ENCODE results near the gene C15orf62.
A peak's percentile ranks its signal among the peaks of the same experiment; 100 is the strongest.

C15orf62 gene

DNA sequence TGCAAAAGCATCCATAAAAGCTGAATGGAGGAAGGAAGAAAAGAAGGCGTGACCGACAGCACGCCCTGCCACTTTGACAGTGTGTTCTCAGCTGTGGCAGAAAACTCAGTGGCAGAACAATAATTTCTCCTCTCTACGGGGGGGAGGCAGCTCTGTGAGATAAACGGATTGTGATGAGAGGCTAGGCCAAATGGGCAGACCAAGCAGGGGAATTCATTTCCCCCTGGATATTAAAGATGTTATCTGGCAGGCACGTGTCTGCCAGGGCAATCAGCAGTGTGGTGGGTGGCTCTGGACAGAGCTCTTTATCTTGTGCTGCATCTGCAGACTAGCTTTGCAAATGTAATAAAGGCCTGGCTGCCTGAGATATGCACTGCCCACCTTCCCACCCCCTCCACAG is 12.8 kb upstream of the C15orf62 start:
- no peak for DNase-seq

DNA sequence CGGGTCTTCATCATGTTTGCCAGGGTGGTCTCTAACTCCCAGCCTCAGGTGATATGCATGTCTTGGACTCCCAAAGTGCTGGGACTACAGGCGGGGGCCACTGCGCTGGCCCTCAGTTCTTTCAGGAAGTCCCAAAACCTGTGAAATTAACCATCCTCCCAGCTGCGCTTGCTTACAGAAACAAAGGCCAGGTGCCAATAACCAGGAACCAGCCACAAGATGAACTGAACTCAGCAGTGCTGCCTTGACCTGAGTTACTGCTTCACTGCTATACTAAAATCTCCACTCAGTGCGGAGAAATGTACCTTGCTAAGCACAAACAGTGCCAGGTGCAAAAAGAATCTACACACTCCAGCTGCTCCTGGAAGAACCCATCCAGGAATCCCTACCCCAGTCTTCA is 9.8 kb upstream of the C15orf62 start:
- no peak for DNase-seq

DNA sequence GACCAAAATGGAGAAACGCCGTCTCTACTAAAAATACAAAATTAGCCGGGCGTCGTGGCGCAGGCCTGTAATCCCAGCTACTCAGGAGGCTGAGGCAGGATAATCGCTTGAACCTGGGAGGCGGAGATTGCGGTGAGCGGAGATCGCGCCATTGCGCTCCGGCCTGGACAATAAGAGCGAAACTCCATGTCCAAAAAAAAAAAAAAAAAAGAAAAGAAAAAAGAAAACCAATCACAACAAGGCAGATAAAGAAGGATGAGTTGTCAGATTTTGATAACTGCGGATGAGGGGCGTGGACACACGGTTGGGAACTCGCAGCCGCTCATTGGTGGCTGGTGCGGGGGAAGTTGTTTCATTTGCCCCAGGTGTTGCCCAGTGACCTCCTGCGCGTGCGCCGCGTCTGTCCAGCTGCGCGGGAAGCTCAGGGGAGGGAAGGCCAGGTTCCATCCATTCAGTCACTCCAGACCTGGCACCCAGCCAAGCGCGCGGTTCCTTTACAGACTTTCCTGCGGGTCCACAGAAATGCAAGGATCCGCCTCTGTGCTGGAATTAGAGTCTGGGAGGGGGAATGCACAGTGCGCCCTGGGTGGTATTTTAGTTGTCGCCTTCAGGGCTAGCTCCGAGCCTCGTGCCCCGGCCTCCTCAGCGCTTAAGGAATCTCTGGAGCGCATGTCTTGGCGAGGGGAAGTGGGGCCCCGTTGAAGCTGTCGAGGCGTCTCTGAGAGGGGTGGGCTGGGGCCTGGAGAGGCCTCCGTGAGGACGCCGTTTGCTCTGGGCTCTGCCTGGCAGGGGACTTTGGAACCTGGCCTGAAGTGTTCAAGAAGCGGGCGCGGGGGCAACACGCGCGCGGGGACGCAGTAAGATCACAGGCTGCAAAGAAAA is 6.6 kb upstream of the C15orf62 start:
- peak in 1 of 2 experiments; percentile 47 for DNase-seq

DNA sequence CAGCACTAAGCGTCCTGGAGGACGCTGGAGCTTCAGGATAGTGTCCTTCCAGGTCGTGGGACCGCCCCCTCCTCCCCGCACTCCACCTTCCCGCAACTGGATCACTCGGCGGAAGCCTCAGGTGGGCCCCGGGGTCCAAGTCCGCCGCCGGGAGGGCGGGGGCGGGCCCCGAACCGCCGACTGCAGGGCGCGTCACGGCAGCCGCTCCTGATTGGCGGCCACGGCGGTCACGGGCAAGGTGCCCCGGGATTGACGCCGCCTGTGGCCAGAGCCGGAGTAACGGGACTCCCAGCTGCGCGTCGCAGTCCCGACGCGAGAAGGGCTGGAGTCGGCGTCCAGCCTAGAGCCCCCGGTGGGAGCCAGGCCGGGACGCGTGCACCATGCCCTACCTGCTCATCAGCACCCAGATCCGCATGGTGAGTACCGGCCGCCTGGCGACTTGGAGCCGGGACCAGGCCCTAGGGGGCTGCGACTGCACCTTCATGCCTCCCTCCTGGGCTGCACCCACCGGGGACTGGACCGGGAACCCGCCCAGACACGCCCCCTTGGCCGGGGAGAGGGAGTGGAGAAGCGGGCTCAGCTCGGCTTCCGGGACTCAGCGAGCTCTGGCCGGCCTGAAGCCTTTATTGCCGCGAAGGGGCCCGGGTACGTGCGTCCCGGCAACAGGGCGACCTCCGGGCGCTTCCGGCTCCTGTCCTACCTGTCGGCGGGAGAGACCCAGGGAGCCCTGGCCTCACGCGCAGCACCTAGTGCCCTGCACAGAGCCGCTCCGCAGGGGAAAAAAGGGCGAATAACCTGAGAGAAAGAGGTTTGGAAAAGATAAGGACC is 5.8 kb upstream of the C15orf62 start, which contains the start of gene GCHFR:
TSS of gene GCHFR (plus strand) at position 268 of the 828 bp plus-strand sequence. CDS start at position 381, 113 bp downstream.
- DNase-seq: peak; percentile 53 to 64

DNA sequence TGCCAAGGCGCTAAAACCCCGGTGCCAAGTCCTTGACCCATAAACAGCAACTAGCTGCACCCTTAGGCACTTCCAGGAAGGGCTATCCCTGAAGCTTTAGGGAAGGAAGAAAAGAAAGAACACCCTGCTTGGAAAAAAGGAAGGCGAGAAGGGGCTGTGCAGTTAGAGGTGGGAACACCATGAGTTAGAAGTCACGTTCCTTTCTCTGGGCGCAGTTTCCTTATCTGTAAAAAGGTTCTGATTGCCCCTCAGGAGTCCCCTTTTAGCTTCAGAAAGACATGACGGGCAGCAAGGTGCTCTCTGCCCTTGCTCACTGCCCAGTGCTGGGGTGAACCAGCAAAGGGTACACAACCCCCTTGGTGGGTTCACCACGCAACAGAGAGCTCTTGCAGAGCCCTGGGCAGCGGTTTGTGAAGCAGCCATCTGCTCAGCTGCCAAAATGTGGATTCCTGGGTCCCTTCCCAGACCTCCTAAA is 5.1 kb upstream of the C15orf62 start:
- no peak for DNase-seq

DNA sequence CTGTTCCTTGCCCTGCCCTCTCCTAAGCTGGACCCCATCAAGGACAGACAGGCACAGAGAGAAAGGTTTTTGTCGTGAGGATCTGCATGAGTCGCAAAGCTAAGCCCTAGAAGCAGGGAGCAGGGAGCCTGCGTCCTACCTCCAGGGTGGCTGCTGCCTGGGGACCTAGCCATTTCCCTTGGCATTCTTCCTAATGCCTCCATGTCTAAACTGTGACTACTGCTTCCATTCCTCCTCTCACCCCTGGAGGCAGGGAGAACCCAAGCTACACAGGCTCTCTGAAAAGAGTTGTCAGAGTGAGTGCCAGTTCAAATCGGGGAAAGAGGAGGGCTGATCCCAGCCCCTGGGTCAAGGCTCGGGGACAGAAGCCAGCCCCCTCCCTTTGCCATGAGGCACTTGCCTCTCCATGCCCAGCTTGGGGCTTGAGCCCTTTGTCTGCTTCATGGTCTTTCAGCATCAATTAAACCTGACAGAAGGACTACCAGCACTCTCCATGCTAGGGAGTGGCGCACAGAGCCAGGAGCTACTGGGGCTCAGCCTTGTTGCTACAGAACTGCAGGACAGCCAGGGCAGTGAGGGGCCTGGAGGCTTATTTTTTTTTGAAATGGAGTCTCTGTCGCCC is 3.5 kb upstream of the C15orf62 start:
- no peak for DNase-seq

DNA sequence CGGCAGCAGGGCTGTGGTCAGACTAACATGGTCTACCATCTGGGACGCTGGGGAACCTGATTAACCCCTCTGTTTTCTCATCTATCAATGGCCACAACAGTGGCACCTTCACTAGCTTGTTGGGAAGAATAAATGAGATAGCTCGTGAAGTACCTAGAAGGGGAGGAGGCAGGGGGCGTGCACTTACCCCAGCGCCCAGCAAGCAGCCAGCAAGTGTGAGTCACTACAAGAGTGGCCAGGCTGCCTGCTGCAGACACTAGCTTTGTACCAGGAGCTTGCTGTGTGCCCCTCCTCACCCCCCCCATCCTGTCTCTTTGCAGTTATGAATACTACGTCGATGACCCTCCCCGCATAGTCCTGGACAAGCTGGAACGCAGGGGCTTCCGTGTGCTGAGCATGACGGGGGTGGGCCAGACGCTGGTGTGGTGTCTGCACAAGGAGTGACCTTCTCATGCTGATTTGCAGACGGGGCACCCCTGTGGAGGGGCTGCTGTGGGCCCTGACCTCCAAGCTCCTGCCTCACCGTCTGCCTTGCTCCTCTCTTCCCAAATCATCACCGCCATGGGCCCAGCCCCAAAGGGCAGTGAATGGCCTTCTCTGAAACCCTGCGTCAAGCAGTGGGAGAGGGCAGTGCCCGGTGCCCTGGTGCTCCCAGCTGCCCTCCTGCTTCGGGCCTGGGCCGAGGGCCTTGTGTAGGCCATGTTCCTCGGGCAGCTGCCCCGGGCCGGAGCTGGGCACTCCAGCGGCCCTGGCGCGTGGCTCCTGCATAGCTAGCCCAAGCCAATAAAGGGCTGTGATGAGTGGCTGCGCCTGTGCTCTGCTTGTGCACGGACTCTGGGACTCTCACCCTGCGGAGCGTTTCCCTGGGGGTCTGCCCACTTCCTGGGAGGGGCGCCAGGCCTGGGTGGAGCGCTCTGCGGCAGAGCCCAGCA is 2.6 kb upstream of the C15orf62 start:
- no peak for DNase-seq

DNA sequence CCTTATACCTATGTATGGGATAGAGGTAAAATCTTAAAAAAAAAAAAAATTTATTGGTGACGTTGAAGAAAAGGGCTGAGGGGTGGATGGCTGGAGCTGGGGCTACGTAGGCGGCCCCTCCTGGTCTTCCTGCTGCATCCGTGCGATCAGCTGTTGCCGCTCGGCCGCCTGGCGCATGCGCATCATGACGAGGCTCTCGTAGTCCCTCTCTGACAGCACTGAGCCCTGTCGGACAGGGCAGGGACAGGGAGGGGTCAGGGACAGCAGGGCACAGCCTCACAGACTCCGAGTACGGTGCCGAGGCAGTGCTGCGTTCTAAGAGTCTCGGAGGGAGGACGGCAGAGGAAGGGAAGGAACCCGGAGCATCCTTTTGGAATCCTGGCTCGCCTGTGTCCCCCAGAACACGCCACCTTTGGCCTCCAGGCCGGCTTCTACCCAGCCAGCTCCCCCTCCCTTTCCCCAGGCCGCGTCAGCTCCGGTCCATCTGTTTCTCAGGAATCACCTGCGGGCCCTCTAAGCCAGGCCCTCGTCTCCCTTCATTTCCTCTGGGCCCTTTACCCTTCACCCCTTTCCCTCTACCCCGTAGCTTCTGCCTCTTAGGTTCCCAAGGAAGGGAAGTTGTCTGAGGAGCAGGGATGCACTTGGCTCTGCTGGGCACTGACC is 1.8 kb upstream of the C15orf62 start:
- DNase-seq: no peak

DNA sequence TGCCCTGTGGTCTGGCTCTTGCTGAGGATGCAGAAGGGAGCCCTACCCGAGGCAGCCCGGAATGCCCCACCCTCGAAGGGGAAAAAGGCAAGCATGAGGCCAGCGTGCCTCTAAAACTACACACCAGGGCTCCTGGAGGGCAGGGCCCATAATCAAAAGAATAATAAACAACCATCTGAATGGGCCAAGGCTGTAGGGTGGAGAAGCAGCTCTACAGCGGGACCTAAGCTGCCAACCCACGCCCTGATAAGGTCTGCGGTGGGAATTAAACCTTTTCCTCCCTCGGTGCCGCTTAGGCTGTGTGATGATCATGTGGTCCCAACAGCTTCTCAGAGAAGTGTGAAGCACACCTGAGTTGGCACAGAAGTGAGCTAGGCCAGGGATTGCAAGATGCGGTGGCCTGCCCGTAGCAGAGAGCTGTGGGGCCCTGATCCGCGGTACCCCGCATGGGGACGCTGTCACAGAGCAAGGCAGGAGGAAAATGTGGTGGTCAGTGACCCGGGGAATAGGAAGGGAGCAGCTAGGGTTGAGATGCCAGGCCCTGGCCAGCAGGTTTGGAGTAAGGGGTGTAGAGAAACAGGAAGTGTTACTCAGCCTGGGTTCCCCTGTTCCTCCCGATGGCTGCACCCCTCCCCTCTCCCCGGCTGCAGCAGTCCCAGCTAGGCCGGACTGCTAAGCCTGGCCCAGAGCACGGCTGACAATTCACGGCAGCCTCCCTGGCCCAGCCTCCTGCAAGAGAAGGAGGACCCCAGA is 1.1 kb upstream of the C15orf62 start:
- no peak for DNase-seq

DNA sequence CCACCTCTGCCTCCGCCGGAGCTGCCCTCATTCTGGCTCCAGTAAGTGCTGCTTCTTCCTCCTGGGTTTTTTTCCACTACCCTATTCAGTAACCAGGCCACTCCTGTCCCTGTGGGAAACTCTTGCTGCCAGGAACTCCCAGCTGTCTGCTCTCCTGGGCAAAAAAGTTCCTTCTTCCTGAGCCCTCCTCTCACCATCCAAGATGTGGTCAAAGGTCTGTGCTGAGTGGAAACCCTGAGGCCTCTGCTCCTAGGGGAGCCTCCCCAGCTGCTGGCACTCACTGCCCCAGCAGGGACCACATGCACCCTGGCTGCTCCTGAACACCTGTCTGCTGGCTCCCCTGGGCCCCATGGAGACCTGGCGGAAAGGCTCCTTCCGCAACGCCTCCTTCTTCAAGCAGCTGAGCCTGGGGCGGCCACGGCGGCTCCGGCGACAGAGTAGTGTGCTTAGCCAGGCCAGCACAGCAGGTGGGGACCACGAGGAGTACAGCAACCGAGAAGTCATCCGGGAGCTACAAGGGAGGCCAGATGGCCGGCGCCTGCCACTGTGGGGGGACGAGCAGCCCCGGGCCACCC is 454 bp downstream of the C15orf62 start:
- DNase-seq: no peak

DNA sequence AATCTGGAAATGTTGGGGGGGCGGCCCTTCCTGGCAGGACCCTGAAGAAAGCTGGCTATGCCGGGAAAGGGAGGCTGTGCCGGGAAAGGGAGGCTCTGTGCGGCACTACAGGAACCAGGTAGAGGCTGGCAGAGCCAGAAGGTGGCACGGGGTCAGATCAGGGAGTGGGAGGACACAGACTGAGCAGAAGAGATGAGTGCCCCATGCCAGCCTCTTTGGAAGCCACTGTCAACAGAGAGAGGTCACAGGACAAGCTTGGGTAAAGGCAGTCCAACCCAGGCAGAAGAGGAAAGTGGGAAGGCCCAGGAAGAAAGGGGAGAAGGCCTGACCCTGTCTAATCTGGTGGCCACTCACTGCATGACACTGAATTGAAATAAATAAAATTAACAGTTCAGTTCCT is 1.5 kb downstream of the C15orf62 start:
- no peak for DNase-seq

DNA sequence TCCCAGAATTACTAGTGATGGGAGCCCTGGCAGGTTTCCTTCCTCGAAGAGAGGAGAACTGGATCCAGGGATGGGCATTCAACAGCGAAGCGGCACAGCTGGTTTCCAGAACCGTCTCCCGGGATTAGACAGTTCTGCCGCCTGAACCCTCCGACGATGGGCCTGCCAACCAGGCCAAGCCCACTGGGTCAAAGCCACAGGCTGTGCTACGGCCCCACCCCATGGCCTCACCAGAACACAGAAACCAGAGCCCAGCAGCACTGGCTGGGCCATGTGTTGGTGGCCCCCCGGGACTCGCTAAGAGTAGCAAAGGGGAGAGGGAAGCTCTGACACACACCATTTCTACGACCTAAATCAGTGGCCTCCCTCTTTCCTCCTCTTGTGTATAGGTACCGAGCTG is 2.2 kb downstream of the C15orf62 start:
- no peak for DNase-seq

DNA sequence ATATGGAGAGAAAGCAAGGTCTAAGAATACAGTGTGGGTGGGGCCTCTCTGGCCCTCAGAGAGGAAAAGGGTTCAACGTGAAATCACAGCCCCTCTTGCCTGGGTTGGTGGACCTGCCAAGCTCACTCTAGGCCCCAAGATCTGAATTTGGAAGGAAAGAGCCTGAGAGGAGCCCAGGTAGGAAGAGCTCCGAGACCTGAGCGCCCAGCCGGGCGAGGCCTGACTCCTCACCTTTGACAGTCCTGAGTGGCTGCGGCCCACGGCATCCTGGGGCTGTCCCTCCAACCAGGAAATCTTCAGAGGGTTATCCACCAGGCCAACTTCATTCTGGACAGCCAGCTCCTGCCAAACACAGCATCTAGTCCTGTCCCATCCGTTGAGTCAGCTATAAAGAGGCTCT is 3.7 kb downstream of the C15orf62 start:
- no peak for DNase-seq

DNA sequence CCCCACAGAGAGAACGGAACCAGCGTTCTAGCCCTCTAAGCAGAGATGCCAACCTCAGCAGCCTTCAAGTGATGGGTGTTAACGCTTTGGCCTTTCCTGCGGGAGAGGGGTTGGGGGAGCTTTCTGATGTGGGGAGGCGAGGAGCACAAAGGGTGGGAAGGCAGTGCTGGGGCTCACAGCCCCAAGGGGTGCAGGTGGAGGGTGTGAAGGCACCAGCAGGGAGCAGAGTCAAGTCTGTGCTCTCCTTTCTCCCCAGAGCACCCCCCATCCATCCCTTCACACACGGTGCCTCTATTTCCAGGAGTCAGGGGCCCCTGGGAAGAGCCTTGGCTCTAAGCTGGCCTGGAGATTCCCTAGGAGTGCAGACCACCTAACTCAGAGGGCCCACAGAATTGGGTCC is 4.1 kb downstream of the C15orf62 start:
- no peak for DNase-seq

DNA sequence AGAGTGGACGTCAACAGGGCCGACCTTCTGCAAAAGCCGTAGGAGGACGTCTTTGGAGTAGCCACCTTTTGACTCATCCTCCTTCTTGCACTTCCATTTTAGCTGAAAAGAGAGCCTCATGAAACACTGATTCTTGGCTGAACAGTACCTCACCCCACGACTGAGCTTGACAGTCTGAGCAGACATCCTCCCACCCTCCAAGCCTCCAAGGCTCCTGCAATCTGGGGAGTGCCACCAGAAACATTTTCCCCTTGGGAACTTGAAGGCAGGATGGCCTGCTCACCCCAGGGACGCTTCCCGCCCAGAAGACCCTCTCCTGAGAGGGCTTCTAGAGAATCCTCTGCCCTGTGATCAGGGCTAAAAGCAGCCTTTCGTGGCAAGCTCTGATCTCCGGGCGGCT is 5.2 kb downstream of the C15orf62 start:
- DNase-seq: no peak

DNA sequence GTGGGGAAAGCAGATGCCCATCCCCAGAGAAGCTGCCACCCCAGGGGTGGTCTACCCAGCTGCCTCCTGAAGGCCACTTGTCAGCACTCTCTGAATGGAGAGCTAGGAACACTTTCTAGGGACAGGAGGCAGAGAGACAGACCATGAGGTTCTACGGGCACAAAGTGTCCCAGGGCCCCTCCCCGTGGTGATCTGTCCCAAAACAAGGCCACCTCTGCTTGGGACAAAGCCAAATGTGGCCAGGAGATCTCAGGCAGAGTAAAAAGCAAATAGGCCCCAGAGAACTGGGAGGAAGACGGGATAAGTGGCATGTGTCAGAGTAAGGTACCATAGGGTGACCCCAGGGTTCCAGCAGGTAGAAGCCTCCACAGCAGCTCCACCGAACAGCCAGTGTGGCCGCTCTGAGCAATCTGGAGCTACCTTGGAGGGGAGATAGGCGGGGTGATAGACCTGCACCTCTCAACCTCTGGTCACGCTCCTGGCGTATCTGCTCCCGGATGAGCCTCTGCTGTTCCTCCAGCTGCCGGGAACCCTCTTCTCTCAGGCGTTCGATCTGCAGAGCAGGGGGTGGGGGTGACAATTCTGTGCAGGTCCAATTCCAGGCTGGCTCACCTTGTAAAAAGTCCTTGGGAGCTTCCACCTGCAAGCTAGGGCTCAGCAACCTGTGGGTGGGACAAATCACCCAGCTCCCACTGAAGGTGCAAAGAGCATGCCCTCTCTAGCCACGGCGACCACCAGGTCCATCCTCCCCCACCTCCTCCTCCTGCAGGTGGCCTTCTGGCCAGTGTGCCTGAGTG is 6.2 kb downstream of the C15orf62 start:
- no peak for DNase-seq

DNA sequence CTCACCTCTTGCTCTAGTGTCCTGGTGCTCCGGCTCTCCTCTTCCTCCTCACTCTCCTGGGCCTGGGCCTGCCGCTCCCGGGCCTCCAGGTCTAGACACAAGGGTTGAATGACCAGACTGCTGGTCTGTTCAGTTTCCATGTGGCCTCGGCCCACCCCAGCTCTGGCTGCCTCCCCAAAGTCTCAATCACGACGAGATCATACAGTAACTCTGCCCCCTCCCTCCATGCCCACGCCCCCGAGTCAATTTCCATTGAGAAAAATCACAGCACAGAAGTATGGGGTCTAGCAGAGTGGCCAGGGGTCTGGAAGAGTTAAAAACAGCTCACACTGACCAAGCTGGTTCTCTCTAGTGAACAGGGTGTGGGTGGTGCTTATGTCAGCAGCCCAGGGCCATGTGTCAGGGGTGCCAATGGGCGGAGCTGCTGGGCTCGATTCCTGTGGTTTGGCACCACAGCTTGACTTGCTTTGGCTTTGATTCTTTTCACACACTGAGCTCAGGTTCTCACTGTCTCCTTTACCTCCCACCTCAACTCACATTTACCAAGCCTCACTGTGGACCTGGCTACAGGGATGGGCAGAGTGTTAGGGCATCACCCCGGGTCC is 6.9 kb downstream of the C15orf62 start:
- no peak for DNase-seq

DNA sequence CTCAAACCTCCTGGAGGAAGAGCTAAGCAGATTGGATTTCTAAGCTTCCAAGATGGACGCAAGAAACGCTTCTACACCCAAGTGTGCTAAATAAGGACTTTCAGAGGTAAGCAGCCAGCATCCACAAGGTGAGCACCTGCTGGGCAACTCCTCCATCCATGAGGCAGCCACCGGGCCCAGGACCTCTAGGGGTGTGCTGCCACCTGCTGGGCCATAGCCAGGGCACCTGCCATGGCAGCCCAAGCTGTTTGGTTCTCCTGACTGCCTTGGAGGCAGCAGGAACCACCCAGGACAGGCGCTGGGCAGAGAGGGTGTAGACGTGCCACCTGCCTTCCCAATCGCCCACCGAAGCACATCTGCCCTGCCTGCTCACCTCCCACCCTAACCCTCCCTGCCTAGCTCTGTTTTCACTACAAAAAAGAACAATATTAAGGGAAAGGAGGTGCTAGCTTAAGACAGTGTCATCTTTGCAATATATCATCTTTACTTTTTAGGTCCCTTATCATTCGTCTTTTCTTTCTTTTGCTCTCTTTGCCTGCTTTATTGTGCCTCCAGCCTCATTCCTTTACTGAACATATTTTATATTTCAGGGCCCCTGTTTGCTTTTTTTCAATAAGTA is 12.9 kb downstream of the C15orf62 start:
- DNase-seq: peak; percentile 77 to 78

DNA sequence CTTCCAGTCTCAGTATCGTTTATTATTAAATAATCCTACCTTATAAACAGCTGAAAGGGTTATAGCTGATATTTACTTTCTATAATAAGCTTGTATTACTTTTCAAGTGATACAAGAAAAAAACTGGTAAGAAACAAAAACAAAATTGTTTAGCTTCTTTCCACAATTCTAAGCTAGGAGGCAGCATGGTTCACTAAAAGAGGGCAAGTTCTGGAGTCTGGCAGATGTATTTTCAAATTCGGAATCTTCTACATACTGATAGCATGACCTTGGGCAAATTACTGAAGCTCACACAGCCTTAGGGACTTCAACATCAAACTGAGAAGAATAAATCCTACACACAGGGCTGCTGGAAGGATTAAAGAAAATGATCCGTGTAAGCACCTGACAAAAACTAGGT is 15.4 kb downstream of the C15orf62 start:
- no peak for DNase-seq

Data from stimulated activated CD4-positive, alpha-beta T cell treated with anti-CD3 and anti-CD28 coated beads, Interleukin-4, amount 100 ng/mL, for 4 hours (primary cell).